Measurements from ENCODE around the gene ZNF385B. TPM values are rescaled to one million over a fixed set of nuclear protein-coding genes. Genes with fewer than 3 reads are reported as not detected.

ZNF385B gene
- total and polyA plus RNA-seq, 9 donors: 4.8 to 20.9 (median 9.1) TPM

- Histone ChIP-seq H3K9me3 (no peaks in the 10 kb centered on the region), H3K27ac (no peak overlapping the region), H3K36me3 (no peaks in the 10 kb centered on the region), H3K27me3 (no peaks in the 10 kb centered on the region), H3K4me1 (ENCODE audit: insufficient read depth) (no peaks in the 10 kb centered on the region), H3K4me3 (no peak overlapping the region)
- DNase-seq: no peak
- TF ChIP-seq, protein P1, sequence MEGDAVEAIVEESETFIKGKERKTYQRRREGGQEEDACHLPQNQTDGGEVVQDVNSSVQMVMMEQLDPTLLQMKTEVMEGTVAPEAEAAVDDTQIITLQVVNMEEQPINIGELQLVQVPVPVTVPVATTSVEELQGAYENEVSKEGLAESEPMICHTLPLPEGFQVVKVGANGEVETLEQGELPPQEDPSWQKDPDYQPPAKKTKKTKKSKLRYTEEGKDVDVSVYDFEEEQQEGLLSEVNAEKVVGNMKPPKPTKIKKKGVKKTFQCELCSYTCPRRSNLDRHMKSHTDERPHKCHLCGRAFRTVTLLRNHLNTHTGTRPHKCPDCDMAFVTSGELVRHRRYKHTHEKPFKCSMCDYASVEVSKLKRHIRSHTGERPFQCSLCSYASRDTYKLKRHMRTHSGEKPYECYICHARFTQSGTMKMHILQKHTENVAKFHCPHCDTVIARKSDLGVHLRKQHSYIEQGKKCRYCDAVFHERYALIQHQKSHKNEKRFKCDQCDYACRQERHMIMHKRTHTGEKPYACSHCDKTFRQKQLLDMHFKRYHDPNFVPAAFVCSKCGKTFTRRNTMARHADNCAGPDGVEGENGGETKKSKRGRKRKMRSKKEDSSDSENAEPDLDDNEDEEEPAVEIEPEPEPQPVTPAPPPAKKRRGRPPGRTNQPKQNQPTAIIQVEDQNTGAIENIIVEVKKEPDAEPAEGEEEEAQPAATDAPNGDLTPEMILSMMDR (IDR thresholded peaks at IDR 0.05): no peak
- no peak for TF ChIP-seq POLR2A (IDR thresholded peaks at IDR 0.05)
- no peak for TF ChIP-seq EP300 (IDR thresholded peaks at IDR 0.05)
- intact Hi-C loops (cut with DNase I): no loop called here
- WGBS, 3 donors: 91 to 97% (median 96%) methylated on average over 4 of the region's 4 CpGs
Observed at GRCh38 chr2:179455824-179456223, 405.6 kb downstream of the ZNF385B start.

GRCh38 chr2:179455172-179455524 is 406.3 kb downstream of the ZNF385B start:
- Histone ChIP-seq H3K9me3 (no peaks in the 10 kb centered on the region), H3K4me1 (ENCODE audit: insufficient read depth) (no peaks in the 10 kb centered on the region), H3K4me3 (no peak overlapping the region), H3K27ac (no peak overlapping the region), H3K27me3 (no peaks in the 10 kb centered on the region), H3K36me3 (no peaks in the 10 kb centered on the region)
- DNase-seq: no peak
- intact Hi-C loops (cut with DNase I): no loop called here
- 72 to 99% (median 81%) methylated on average over 4 of the region's 4 CpGs for WGBS, 3 donors
- TF ChIP-seq POLR2A (IDR thresholded peaks at IDR 0.05) (no peak), EP300 (IDR thresholded peaks at IDR 0.05) (no peak)
- TF ChIP-seq, protein P1 (IDR thresholded peaks at IDR 0.05): no peak

DNA sequence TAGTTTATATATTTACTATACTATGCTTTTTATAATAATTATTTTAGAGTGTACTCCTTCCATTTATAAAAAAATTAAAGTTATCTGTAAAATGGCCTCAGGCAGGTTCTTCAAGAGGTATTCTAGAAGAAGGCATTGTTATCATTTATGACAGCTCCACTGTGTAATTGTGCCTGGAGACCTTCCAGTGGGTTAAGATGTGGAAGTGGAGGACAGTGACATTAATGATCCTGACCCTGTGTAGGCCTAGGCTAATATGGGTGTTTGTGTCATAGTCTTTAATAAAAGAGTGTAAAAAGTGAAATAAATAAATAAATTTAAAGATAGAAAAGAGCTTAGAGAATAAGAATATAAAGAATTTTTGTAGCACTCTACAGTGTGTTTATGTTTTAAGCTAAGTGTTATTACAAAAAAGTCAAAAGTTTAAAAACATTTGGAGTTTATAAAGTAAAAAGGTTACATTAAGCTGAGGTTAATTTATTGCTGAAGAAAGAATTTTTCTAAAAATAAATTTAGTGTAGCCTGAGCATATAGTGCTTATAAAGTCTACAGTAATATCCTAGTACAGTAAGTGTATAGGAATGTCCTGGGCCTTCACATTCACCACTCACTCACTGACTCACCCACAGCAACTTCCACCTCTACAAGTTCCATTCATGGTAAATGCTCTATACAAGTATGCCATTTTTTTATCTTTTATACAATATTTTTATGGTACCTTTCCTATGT is 406.8 kb downstream of the ZNF385B start:
- no peak overlapping the region for H3K27ac ChIP-seq
- TF ChIP-seq, protein P1 (IDR thresholded peaks at IDR 0.05): no peak
- TF ChIP-seq EP300 (IDR thresholded peaks at IDR 0.05) (no peak), POLR2A (IDR thresholded peaks at IDR 0.05) (no peak)
- no peak overlapping the region for H3K4me3 ChIP-seq
- H3K4me1 ChIP-seq (ENCODE audit: insufficient read depth): no peaks in the 10 kb centered on the region
- no peak for DNase-seq
- no peaks in the 10 kb centered on the region for H3K36me3 ChIP-seq
- no peaks in the 10 kb centered on the region for H3K27me3 ChIP-seq
- intact Hi-C loops (cut with DNase I): no loop called here
- H3K9me3 ChIP-seq: no peaks in the 10 kb centered on the region

GRCh38 chr2:179449010-179449409 is 412.4 kb downstream of the ZNF385B start:
- 94 to 96% (median 95%) methylated on average over 4 of the region's 4 CpGs for WGBS, 3 donors
- no peaks in the 10 kb centered on the region for H3K36me3 ChIP-seq
- TF ChIP-seq, protein P1 (IDR thresholded peaks at IDR 0.05): no peak

More at GRCh38 chr2:179449010-179449409, 412.4 kb downstream of the ZNF385B start:
- no peak for DNase-seq
- intact Hi-C loops (cut with DNase I): no loop called here
- H3K27ac ChIP-seq: no peak overlapping the region
- no peaks in the 10 kb centered on the region for H3K27me3 ChIP-seq
- H3K9me3 ChIP-seq: no peaks in the 10 kb centered on the region
- no peaks in the 10 kb centered on the region for H3K4me1 ChIP-seq (ENCODE audit: insufficient read depth)
- no peak overlapping the region for H3K4me3 ChIP-seq

Data from ovary (tissue), 9 donors.